Urothelium cell line (cell line): ENCODE measurements around the gene LCE2C.

Source experiments
- DNase-seq: peaks from one replicate; pipeline ENCODE4 v3.0.0; 2011; ENCODE audit warnings: low spot score, mixed read lengths
- FAIRE-seq: peaks from 2 replicates; lab custom pipeline; 2011; peaks lifted over from hg19 to GRCh38; lab: Jason Lieb, UNC

Gene LCE2C

GRCh38 chr1:152718238-152718637 lies 43.2 kb downstream of the LCE2C start:
- DNase-seq (no peak), FAIRE-seq (no peak)

GRCh38 chr1:152725261-152725660 lies 50.2 kb downstream of the LCE2C start:
- DNase-seq (no peak), FAIRE-seq (no peak)
